GM12872 (cell line): ENCODE measurements around the gene NBPF1.
"Not testable (repeated sequence)": the region's sequence is repeated elsewhere in the genome, so short reads cannot be mapped to it uniquely, and the experiment has no call there.

Experiments used
- TF ChIP-seq, protein P1 (sequence below): IDR thresholded peaks from 3 replicates; pipeline ENCODE4 v1.5.1; 2011; ENCODE audit warnings: low read depth, mild to moderate bottlenecking, low read length, moderate library complexity; ENCODE audit not compliant: insufficient read depth

NBPF1 gene

DNA sequence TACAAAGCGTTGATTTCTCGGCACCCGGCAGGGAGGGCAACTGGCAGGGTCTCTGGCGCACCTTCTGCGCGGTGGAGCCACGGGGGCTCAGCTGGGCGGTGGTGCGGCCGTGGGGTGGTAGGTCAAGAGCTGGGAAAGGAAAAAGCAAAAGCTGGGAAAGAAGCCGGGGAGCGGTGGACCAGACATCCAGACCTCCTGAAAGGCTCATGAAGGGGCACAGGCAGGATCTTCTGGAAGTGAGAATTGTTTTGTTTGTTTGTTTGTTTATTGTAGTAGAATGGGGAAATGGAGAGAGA is 92.1 kb downstream of the NBPF1 start:
- TF ChIP-seq, protein P1, sequence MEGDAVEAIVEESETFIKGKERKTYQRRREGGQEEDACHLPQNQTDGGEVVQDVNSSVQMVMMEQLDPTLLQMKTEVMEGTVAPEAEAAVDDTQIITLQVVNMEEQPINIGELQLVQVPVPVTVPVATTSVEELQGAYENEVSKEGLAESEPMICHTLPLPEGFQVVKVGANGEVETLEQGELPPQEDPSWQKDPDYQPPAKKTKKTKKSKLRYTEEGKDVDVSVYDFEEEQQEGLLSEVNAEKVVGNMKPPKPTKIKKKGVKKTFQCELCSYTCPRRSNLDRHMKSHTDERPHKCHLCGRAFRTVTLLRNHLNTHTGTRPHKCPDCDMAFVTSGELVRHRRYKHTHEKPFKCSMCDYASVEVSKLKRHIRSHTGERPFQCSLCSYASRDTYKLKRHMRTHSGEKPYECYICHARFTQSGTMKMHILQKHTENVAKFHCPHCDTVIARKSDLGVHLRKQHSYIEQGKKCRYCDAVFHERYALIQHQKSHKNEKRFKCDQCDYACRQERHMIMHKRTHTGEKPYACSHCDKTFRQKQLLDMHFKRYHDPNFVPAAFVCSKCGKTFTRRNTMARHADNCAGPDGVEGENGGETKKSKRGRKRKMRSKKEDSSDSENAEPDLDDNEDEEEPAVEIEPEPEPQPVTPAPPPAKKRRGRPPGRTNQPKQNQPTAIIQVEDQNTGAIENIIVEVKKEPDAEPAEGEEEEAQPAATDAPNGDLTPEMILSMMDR, result no peak

DNA sequence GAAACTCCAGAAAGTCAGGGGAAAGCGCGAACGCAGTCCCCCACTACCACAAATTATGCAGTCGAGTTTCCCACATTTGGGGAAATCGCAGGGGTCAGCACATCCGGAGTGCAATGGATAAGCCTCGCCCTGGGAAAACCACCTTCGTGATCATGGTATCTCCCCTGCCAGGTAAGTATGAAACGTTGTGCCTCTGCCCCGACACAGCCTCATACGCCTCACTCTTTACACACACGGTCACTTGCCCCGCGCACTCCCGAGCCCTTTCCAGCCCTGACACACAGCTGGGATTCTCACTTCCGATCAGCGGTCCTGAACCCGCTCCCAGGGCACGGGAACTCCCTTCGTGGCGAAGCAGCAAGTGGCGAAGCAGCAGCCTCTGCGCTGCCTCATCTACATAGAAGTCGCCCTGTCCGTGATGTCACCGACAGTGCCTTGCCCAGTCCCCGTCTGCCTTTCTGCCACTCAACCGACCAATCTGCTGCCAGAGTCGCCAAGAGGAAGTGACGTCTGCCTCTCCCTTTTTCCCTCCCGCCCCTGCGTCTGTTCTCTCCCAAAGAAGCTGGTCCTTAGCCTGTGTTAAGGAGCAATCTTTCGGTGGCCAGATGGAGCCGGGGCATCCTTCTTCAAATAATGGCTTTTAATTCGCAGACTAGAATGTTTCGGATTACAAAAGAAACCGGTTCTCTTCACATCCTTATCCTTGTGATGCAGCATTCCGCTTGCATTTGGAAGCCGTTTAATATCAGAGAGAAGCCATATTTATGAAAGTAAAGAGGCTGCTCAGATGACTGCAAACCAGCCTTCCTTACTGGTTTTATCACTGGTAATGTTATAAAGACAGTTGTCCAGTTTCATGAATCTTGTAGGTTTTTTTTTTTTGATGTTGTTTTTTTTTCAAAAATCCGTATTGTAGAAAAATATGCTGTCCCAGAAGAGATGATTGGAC is 99.0 kb downstream of the NBPF1 start, which contains the start of gene RNU1-1:
Gene RNU1-1 (minus strand): TSS at position 179 of the 949 bp plus-strand sequence.
- TF ChIP-seq, protein P1, result not testable (repeated sequence)
